ENCODE results near the gene VMP1.

VMP1 gene

GRCh38 chr17:59858167-59858816, 150.8 kb downstream of the VMP1 start:
- Histone ChIP-seq H3K4me2 (ENCODE audit: low read depth, low read length, poor library complexity, severe bottlenecking) (no peak overlapping the region), H3K4me3 (ENCODE audit: insufficient read depth, low read length, poor library complexity, severe bottlenecking) (no peak overlapping the region), H3K79me2 (ENCODE audit: insufficient read depth, low read length) (no peaks in the 10 kb centered on the region), H3K36me3 (ENCODE audit: low read length) (no peaks in the 10 kb centered on the region), H3K27me3 (ENCODE audit: low read length) (no peaks in the 10 kb centered on the region), H4K20me1 (ENCODE audit: low read depth, low read length) (no peaks in the 10 kb centered on the region), H3F3A (ENCODE audit: insufficient read depth) (no peaks in the 10 kb centered on the region), H2AFZ (ENCODE audit: low read depth, low read length, severe bottlenecking) (no peak overlapping the region), H3K27ac (ENCODE audit: low read depth, low read length) (no peak overlapping the region), H3K9ac (ENCODE audit: low read length) (no peak overlapping the region), H3K9me3 (ENCODE audit: insufficient read depth, low read length) (no peaks in the 10 kb centered on the region), H3K9me2 (replicated peaks; ENCODE audit: insufficient read depth, low read length) (no peaks in the 10 kb centered on the region)
- TF ChIP-seq EZH2phosphoT487 (conservative IDR thresholded peaks at IDR 0.05; ENCODE audit: low read length), result no peak
- TF ChIP-seq CTCF (IDR thresholded peaks at IDR 0.05; ENCODE audit: insufficient read depth, low read length, poor library complexity, severe bottlenecking), result no peak

- no peak overlapping the region for H3K4me2 ChIP-seq (ENCODE audit: low read depth, low read length, poor library complexity, severe bottlenecking)
- H3K36me3 ChIP-seq (ENCODE audit: low read length), result no peaks in the 10 kb centered on the region
- H3F3A ChIP-seq (ENCODE audit: insufficient read depth), result no peaks in the 10 kb centered on the region
- H3K79me2 ChIP-seq (ENCODE audit: insufficient read depth, low read length), result no peaks in the 10 kb centered on the region
- no peak overlapping the region for H2AFZ ChIP-seq (ENCODE audit: low read depth, low read length, severe bottlenecking)
- no peaks in the 10 kb centered on the region for H3K27me3 ChIP-seq (ENCODE audit: low read length)
- no peak overlapping the region for H3K27ac ChIP-seq (ENCODE audit: low read depth, low read length)
- no peaks in the 10 kb centered on the region for H4K20me1 ChIP-seq (ENCODE audit: low read depth, low read length)
- H3K9me2 ChIP-seq (replicated peaks; ENCODE audit: insufficient read depth, low read length), result no peaks in the 10 kb centered on the region
- H3K9me3 ChIP-seq (ENCODE audit: insufficient read depth, low read length), result no peaks in the 10 kb centered on the region
- no peak for TF ChIP-seq CTCF (IDR thresholded peaks at IDR 0.05; ENCODE audit: insufficient read depth, low read length, poor library complexity, severe bottlenecking)
- TF ChIP-seq EZH2phosphoT487 (conservative IDR thresholded peaks at IDR 0.05; ENCODE audit: low read length), result no peak
- no peak overlapping the region for H3K9ac ChIP-seq (ENCODE audit: low read length)
- no peak overlapping the region for H3K4me3 ChIP-seq (ENCODE audit: insufficient read depth, low read length, poor library complexity, severe bottlenecking)
These were observed 151.5 kb downstream of the VMP1 start for GRCh38 chr17:59858932-59859331.

GRCh38 chr17:59859444-59860025, 152.1 kb downstream of the VMP1 start:
- H3K9me3 ChIP-seq (ENCODE audit: insufficient read depth, low read length), result no peaks in the 10 kb centered on the region
- TF ChIP-seq EZH2phosphoT487 (conservative IDR thresholded peaks at IDR 0.05; ENCODE audit: low read length) (no peak), CTCF (IDR thresholded peaks at IDR 0.05; ENCODE audit: insufficient read depth, low read length, poor library complexity, severe bottlenecking) (no peak)
- H3F3A ChIP-seq (ENCODE audit: insufficient read depth), result no peaks in the 10 kb centered on the region
- no peak overlapping the region for H3K4me3 ChIP-seq (ENCODE audit: insufficient read depth, low read length, poor library complexity, severe bottlenecking)
- no peaks in the 10 kb centered on the region for H3K36me3 ChIP-seq (ENCODE audit: low read length)
- H3K79me2 ChIP-seq (ENCODE audit: insufficient read depth, low read length), result no peaks in the 10 kb centered on the region
- no peaks in the 10 kb centered on the region for H3K27me3 ChIP-seq (ENCODE audit: low read length)
- H3K9ac ChIP-seq (ENCODE audit: low read length), result no peak overlapping the region
- H3K4me2 ChIP-seq (ENCODE audit: low read depth, low read length, poor library complexity, severe bottlenecking), result no peak overlapping the region
- H3K27ac ChIP-seq (ENCODE audit: low read depth, low read length), result no peak overlapping the region
- no peaks in the 10 kb centered on the region for H4K20me1 ChIP-seq (ENCODE audit: low read depth, low read length)
- no peaks in the 10 kb centered on the region for H3K9me2 ChIP-seq (replicated peaks; ENCODE audit: insufficient read depth, low read length)
- no peak overlapping the region for H2AFZ ChIP-seq (ENCODE audit: low read depth, low read length, severe bottlenecking)
